HEK293 (cell line): ENCODE results near the gene NR4A3.

Source experiments
- ATF2 ChIP-seq: fragments of 450-650 bp; formaldehyde crosslinking; IDR thresholded peaks from 2 replicates; pipeline ENCODE4 v1.5.1; 2016; ENCODE audit warnings: missing biosample characterization, missing genetic modification characterization, low read depth
- CTCF ChIP-seq: fragments of 450-650 bp; formaldehyde crosslinking; IDR thresholded peaks from 2 replicates; pipeline ENCODE4 v1.5.1; 2016; ENCODE audit warnings: missing biosample characterization, missing genetic modification characterization
- GLIS1 ChIP-seq: fragments of 450-650 bp; formaldehyde crosslinking; IDR thresholded peaks from 2 replicates; pipeline ENCODE4 v1.5.1; 2016; ENCODE audit warnings: missing biosample characterization, missing genetic modification characterization
- YY1 ChIP-seq: fragments of 450-650 bp; formaldehyde crosslinking; IDR thresholded peaks from 2 replicates; pipeline ENCODE4 v1.5.1; 2018; ENCODE audit warnings: missing biosample characterization, missing genetic modification characterization
- ZBTB21 ChIP-seq: fragments of 450-650 bp; formaldehyde crosslinking; IDR thresholded peaks from 2 replicates; pipeline ENCODE4 v1.5.1; 2017; ENCODE audit warnings: missing biosample characterization, missing genetic modification characterization
- ZBTB26 ChIP-seq: fragments of 450-650 bp; formaldehyde crosslinking; optimal IDR thresholded peaks from 2 replicates; pipeline ENCODE3; 2016; ENCODE audit warnings: missing biosample characterization, mild to moderate bottlenecking, missing genetic modification characterization
- ZNF138 ChIP-seq: fragments of 450-650 bp; formaldehyde crosslinking; IDR thresholded peaks from 2 replicates; pipeline ENCODE4 v1.5.1; 2016; ENCODE audit warnings: missing biosample characterization, missing genetic modification characterization, borderline replicate concordance
- ZNF548 ChIP-seq: fragments of 450-650 bp; formaldehyde crosslinking; IDR thresholded peaks from 2 replicates; pipeline ENCODE4 v1.5.1; 2016; ENCODE audit warnings: missing biosample characterization, missing genetic modification characterization
- ZNF549 ChIP-seq: fragments of 450-650 bp; IDR thresholded peaks from 2 replicates; pipeline ENCODE4 v1.5.1; 2018; ENCODE audit warnings: missing biosample characterization, missing genetic modification characterization, mild to moderate bottlenecking, inconsistent platforms, moderate library complexity
- ZNF776 ChIP-seq: fragments of 450-650 bp; formaldehyde crosslinking; IDR thresholded peaks from 2 replicates; pipeline ENCODE4 v1.5.0; 2017; ENCODE audit warnings: missing biosample characterization, missing genetic modification characterization, borderline replicate concordance

GRCh38 chr9:99818500-99818899 is 3.2 kb upstream of the NR4A3 start:
- TF ChIP-seq GLIS1 (no peak), CTCF (tag by site-specific recombination) (no peak), ZNF549 (tag by site-specific recombination) (no peak), YY1 (tag by site-specific recombination) (no peak), ZNF138 (tag by site-specific recombination) (no peak), ZNF776 (tag by site-specific recombination) (no peak), ZBTB26 (tag by site-specific recombination) (no peak), ATF2 (tag by site-specific recombination) (no peak), ZNF548 (tag by site-specific recombination) (no peak), ZBTB21 (tag by site-specific recombination) (no peak)
